ENCODE measurements around the gene CLIP1.

- TF ChIP-seq CBX5 (IDR thresholded peaks at IDR 0.05; ENCODE audit: low read depth, low read length): no peak
- TF ChIP-seq CHD2 (IDR thresholded peaks at IDR 0.05; ENCODE audit: low read length): no peak
- TF ChIP-seq RAD21 (IDR thresholded peaks at IDR 0.05 in 1 of 2, conservative IDR thresholded peaks at IDR 0.05 in 1 of 2; ENCODE audit: low read depth in 2 of 2, low read length in 2 of 2): no peak
- TF ChIP-seq CEBPB (IDR thresholded peaks at IDR 0.05; ENCODE audit: low read depth, low read length): no peak
- TF ChIP-seq CTCF (IDR thresholded peaks at IDR 0.05; ENCODE audit: control extremely low read depth in 1 of 3, insufficient read depth in 1 of 3, low read depth in 1 of 3, low read length in 3 of 3): no peak
- no peak for TF ChIP-seq RFX5 (IDR thresholded peaks at IDR 0.05; ENCODE audit: borderline replicate concordance, low read depth, low read length)
- no peak for TF ChIP-seq POLR2A (IDR thresholded peaks at IDR 0.05; ENCODE audit: control extremely low read depth in 1 of 2, low read depth in 2 of 2, low read length in 2 of 2)
These were observed 15.7 kb downstream of the CLIP1 start for GRCh38 chr12:122406701-122407164.

All from H1 (cell line).